Measurements from ENCODE around the gene WDR54.

DNA sequence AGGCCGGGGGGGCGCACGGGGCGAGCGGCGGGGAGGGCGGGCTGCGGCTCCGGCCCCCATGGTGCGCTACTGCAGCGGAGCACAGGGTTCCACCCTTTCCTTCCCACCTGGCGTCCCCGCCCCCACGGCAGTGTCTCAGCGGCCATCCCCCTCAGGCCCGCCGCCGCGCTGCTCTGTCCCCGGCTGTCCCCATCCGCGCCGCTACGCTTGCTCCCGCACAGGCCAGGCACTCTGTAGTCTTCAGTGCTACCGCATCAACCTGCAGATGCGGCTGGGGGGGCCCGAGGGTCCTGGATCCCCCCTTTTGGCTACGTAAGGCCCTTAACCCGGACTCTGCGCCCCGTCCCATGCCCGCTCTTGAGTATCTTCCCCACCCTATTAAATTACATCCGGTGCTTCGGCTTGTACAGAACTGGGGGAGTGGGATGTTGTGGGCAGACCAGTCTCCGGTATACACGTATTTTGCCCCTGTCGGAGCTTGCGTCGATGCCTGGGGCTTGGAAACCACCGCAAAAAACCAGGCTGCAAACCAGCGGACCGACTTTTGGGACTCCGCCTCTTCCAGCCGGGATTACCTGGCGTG is 36.1 kb downstream of the WDR54 start:
- TF ChIP-seq, protein P1, sequence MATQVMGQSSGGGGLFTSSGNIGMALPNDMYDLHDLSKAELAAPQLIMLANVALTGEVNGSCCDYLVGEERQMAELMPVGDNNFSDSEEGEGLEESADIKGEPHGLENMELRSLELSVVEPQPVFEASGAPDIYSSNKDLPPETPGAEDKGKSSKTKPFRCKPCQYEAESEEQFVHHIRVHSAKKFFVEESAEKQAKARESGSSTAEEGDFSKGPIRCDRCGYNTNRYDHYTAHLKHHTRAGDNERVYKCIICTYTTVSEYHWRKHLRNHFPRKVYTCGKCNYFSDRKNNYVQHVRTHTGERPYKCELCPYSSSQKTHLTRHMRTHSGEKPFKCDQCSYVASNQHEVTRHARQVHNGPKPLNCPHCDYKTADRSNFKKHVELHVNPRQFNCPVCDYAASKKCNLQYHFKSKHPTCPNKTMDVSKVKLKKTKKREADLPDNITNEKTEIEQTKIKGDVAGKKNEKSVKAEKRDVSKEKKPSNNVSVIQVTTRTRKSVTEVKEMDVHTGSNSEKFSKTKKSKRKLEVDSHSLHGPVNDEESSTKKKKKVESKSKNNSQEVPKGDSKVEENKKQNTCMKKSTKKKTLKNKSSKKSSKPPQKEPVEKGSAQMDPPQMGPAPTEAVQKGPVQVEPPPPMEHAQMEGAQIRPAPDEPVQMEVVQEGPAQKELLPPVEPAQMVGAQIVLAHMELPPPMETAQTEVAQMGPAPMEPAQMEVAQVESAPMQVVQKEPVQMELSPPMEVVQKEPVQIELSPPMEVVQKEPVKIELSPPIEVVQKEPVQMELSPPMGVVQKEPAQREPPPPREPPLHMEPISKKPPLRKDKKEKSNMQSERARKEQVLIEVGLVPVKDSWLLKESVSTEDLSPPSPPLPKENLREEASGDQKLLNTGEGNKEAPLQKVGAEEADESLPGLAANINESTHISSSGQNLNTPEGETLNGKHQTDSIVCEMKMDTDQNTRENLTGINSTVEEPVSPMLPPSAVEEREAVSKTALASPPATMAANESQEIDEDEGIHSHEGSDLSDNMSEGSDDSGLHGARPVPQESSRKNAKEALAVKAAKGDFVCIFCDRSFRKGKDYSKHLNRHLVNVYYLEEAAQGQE (tag by site-specific recombination; IDR thresholded peaks at IDR 0.05) = 0 out of 2 replicates have a peak, but pooled peaks have one; percentile 15
- TF ChIP-seq ZNF335 (tag by site-specific recombination; conservative IDR thresholded peaks at IDR 0.05) = peak; percentile 92
- no peak for TF ChIP-seq ZNF701 (tag by site-specific recombination; IDR thresholded peaks at IDR 0.05)
- TF ChIP-seq CTCF (tag by site-specific recombination; IDR thresholded peaks at IDR 0.05) = no peak
- peak; percentile 58; the same call in 1 of the 2 replicates for TF ChIP-seq ZNF76 (tag by site-specific recombination; IDR thresholded peaks at IDR 0.05; ENCODE audit: borderline replicate concordance, low read depth)
- no peak for TF ChIP-seq ZNF548 (tag by site-specific recombination; IDR thresholded peaks at IDR 0.05)
- TF ChIP-seq ZNF121 (tag by site-specific recombination; IDR thresholded peaks at IDR 0.05) = no peak; the same call in 1 of the 2 replicates
